Gastroesophageal sphincter (tissue), 3 donors: Measurements from ENCODE around the gene CATSPERZ.

Experiments used
- EP300 ChIP-seq: sonication (generic); formaldehyde crosslinking; IDR thresholded peaks from one replicate; pipeline ENCODE4 v1.6.1; 2017; ENCODE audit warnings: antibody characterized with exemption, mild to moderate bottlenecking
- POLR2AphosphoS5 ChIP-seq: sonication (generic); formaldehyde crosslinking; IDR thresholded peaks from one replicate; pipeline ENCODE4 v1.6.1; 2017; ENCODE audit warnings: antibody characterized with exemption
- TF ChIP-seq, protein P1 (sequence below), 4 experiments: fragments of 200-600 bp in 2 of 4; fragments of 450-650 bp in 2 of 4; sonication (generic) in 1 of 4; IDR thresholded peaks; one replicate each; pipeline ENCODE4 v1.5.1; 2017 to 2019; ENCODE audit warnings: antibody characterized with exemption in 4 of 4, mild to moderate bottlenecking in 2 of 4, moderate library complexity in 2 of 4

DNA sequence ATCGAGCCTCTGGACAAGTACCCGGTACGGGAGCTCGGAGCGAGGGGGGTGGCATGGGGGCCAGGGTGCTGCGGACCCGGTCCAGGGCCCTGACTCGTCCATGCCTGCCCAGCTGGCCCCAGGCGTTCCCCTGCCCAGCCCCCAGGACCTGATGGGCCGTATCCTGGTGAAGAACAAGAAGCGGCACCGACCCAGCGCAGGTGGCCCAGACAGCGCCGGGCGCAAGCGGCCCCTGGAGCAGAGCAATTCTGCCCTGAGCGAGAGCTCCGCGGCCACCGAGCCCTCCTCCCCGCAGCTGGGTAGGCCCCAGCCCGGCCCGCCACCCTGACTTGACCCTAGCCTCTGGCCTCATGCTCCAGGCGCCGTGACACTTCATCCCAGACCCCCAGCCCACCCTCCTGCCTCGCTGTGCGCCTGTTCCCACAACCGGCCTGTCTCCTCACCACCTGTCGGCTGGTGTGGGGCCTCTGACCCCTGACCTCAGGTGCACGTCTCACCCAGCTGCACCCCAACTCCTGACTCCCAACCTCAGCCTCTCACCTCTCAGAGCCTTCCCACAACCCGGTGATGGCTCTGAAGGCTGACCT lies 41.1 kb upstream of the CATSPERZ start:
- TF ChIP-seq, protein P1, sequence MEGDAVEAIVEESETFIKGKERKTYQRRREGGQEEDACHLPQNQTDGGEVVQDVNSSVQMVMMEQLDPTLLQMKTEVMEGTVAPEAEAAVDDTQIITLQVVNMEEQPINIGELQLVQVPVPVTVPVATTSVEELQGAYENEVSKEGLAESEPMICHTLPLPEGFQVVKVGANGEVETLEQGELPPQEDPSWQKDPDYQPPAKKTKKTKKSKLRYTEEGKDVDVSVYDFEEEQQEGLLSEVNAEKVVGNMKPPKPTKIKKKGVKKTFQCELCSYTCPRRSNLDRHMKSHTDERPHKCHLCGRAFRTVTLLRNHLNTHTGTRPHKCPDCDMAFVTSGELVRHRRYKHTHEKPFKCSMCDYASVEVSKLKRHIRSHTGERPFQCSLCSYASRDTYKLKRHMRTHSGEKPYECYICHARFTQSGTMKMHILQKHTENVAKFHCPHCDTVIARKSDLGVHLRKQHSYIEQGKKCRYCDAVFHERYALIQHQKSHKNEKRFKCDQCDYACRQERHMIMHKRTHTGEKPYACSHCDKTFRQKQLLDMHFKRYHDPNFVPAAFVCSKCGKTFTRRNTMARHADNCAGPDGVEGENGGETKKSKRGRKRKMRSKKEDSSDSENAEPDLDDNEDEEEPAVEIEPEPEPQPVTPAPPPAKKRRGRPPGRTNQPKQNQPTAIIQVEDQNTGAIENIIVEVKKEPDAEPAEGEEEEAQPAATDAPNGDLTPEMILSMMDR (IDR thresholded peaks at IDR 0.05) = no peak
- TF ChIP-seq EP300 (no peak), POLR2AphosphoS5 (no peak)
